Stimulated activated effector memory CD8-positive, alpha-beta T cell treated with anti-CD3 and anti-CD28 coated beads, Interleukin-12 subunit alpha, Interleukin-12 subunit beta, amount 100 ng/mL, for 72 hours (primary cell): ENCODE results near the gene FAM228A.
"Not testable (repeated sequence)": the region's sequence is repeated elsewhere in the genome, so short reads cannot be mapped to it uniquely, and the experiment has no call there.

ENCODE experiments used
- ATAC-seq: fragments of 150-1000 bp; cut with Tn5 transposase; 2 replicates; pipeline ENCODE4 v1.10.0; 2021
- DNase-seq, 2 donors: peaks; one replicate each; pipeline ENCODE4 v3.0.0; 2021 to 2022; ENCODE audit warnings: low spot score in 2 of 2
- H3K27ac Mint-ChIP-seq: one replicate; pipeline ENCODE4 v1.8.0; 2022; ENCODE audit warnings: mild to moderate bottlenecking, mixed read lengths
- H3K36me3 Mint-ChIP-seq: one replicate; pipeline ENCODE4 v1.8.0; 2022; ENCODE audit warnings: mild to moderate bottlenecking, mixed read lengths
- H3K4me1 Mint-ChIP-seq: one replicate; pipeline ENCODE4 v1.8.0; 2022; ENCODE audit warnings: mixed read lengths
- H3K4me3 Mint-ChIP-seq: one replicate; pipeline ENCODE4 v1.8.0; 2022; ENCODE audit warnings: mild to moderate bottlenecking, mixed read lengths
- H3K9me3 Mint-ChIP-seq: one replicate; pipeline ENCODE4 v1.8.0; 2022; ENCODE audit warnings: mixed read lengths

FAM228A gene

GRCh38 chr2:24176326-24176725, 1.5 kb downstream of the FAM228A start:
- Mint-ChIP-seq H3K36me3 (no peaks in the 10 kb centered on the region), H3K4me3 (no peak overlapping the region), H3K27ac (no peak overlapping the region), H3K9me3 (no peaks in the 10 kb centered on the region), H3K4me1 (no peaks in the 10 kb centered on the region)
- ATAC-seq (no peak), DNase-seq (no peak)

- ATAC-seq (no peak), DNase-seq (no peak)
- H3K4me1 Mint-ChIP-seq, result no peaks in the 10 kb centered on the region
- H3K27ac Mint-ChIP-seq, result no peak overlapping the region
- no peaks in the 10 kb centered on the region for H3K9me3 Mint-ChIP-seq
- no peaks in the 10 kb centered on the region for H3K36me3 Mint-ChIP-seq
- H3K4me3 Mint-ChIP-seq, result no peak overlapping the region
These were observed 4.8 kb downstream of the FAM228A start for GRCh38 chr2:24179683-24180082.

- Mint-ChIP-seq H3K27ac (no peak overlapping the region), H3K4me1 (no peaks in the 10 kb centered on the region), H3K36me3 (no peaks in the 10 kb centered on the region), H3K9me3 (no peaks in the 10 kb centered on the region), H3K4me3 (no peak overlapping the region)
- no peak for ATAC-seq
- no peak for DNase-seq
These were observed 7.0 kb downstream of the FAM228A start for GRCh38 chr2:24181849-24182248.

GRCh38 chr2:24182507-24182906, 7.7 kb downstream of the FAM228A start:
- no peak for ATAC-seq
- Mint-ChIP-seq H3K9me3 (no peaks in the 10 kb centered on the region), H3K4me3 (no peak overlapping the region)

GRCh38 chr2:24183366-24184069, 8.7 kb downstream of the FAM228A start:
- no peaks in the 10 kb centered on the region for H3K36me3 Mint-ChIP-seq
- H3K9me3 Mint-ChIP-seq, result no peaks in the 10 kb centered on the region
- H3K4me1 Mint-ChIP-seq, result no peaks in the 10 kb centered on the region
- ATAC-seq, result no peak
- no peak overlapping the region for H3K4me3 Mint-ChIP-seq
- no peak overlapping the region for H3K27ac Mint-ChIP-seq
- no peak for DNase-seq

More at GRCh38 chr2:24182507-24182906, 7.7 kb downstream of the FAM228A start:
- DNase-seq, result no peak
- Mint-ChIP-seq H3K27ac (no peak overlapping the region), H3K36me3 (no peaks in the 10 kb centered on the region), H3K4me1 (no peaks in the 10 kb centered on the region)

- H3K36me3 Mint-ChIP-seq, result no peaks in the 10 kb centered on the region
- no peak overlapping the region for H3K4me3 Mint-ChIP-seq
- H3K27ac Mint-ChIP-seq, result no peak overlapping the region
- DNase-seq (no peak), ATAC-seq (no peak)
- no peaks in the 10 kb centered on the region for H3K4me1 Mint-ChIP-seq
- H3K9me3 Mint-ChIP-seq, result no peaks in the 10 kb centered on the region
These were observed 14.7 kb downstream of the FAM228A start for GRCh38 chr2:24189551-24189950.

- Mint-ChIP-seq H3K4me1 (no peaks in the 10 kb centered on the region), H3K36me3 (no peaks in the 10 kb centered on the region), H3K9me3 (no peaks in the 10 kb centered on the region), H3K27ac (no peak overlapping the region), H3K4me3 (no peak overlapping the region)
- DNase-seq, result no peak
- no peak for ATAC-seq
These were observed 15.7 kb downstream of the FAM228A start for GRCh38 chr2:24190503-24190902.

GRCh38 chr2:24191156-24191555, 16.3 kb downstream of the FAM228A start:
- no peaks in the 10 kb centered on the region for H3K36me3 Mint-ChIP-seq
- ATAC-seq, result no peak
- DNase-seq, result no peak
- no peak overlapping the region for H3K27ac Mint-ChIP-seq
- no peaks in the 10 kb centered on the region for H3K4me1 Mint-ChIP-seq
- no peaks in the 10 kb centered on the region for H3K9me3 Mint-ChIP-seq
- no peak overlapping the region for H3K4me3 Mint-ChIP-seq

- no peak for DNase-seq
These were observed 17.0 kb downstream of the FAM228A start for GRCh38 chr2:24191848-24192247.

GRCh38 chr2:24197213-24197612, 22.4 kb downstream of the FAM228A start:
- DNase-seq, H3K9me3 Mint-ChIP-seq, H3K36me3 Mint-ChIP-seq, H3K4me3 Mint-ChIP-seq, H3K27ac Mint-ChIP-seq, H3K4me1 Mint-ChIP-seq, ATAC-seq: not testable (repeated sequence)

More at GRCh38 chr2:24191848-24192247, 17.0 kb downstream of the FAM228A start:
- Mint-ChIP-seq H3K4me1 (no peaks in the 10 kb centered on the region), H3K9me3 (peaks cover 2% of the 10 kb centered on the region), H3K27ac (no peak overlapping the region), H3K36me3 (no peaks in the 10 kb centered on the region), H3K4me3 (no peak overlapping the region)
- ATAC-seq, result no peak

- ATAC-seq, result no peak
- Mint-ChIP-seq H3K4me3 (no peak overlapping the region), H3K27ac (peak overlapping the region; percentile 81), H3K9me3 (peaks cover 4% of the 10 kb centered on the region), H3K36me3 (peaks cover 29% of the 10 kb centered on the region), H3K4me1 (no peaks in the 10 kb centered on the region)
- DNase-seq, result no peak
These were observed 25.2 kb downstream of the FAM228A start for GRCh38 chr2:24199968-24200590.

GRCh38 chr2:24200799-24201198, 25.9 kb downstream of the FAM228A start:
- H3K4me1 Mint-ChIP-seq, result no peaks in the 10 kb centered on the region
- DNase-seq (no peak), ATAC-seq (no peak)
- H3K36me3 Mint-ChIP-seq, result peaks cover 32% of the 10 kb centered on the region
- peaks cover 4% of the 10 kb centered on the region for H3K9me3 Mint-ChIP-seq
- no peak overlapping the region for H3K27ac Mint-ChIP-seq
- no peak overlapping the region for H3K4me3 Mint-ChIP-seq

GRCh38 chr2:24203029-24203786, 28.4 kb downstream of the FAM228A start:
- Mint-ChIP-seq H3K9me3 (no peaks in the 10 kb centered on the region), H3K27ac (no peak overlapping the region), H3K36me3 (peaks cover 52% of the 10 kb centered on the region), H3K4me1 (no peaks in the 10 kb centered on the region), H3K4me3 (no peak overlapping the region)
- no peak for ATAC-seq
- no peak for DNase-seq

- H3K4me1 Mint-ChIP-seq, result no peaks in the 10 kb centered on the region
- no peak overlapping the region for H3K4me3 Mint-ChIP-seq
- no peak for ATAC-seq
- H3K9me3 Mint-ChIP-seq, result no peaks in the 10 kb centered on the region
- no peak overlapping the region for H3K27ac Mint-ChIP-seq
- no peak for DNase-seq
- H3K36me3 Mint-ChIP-seq, result peaks cover 58% of the 10 kb centered on the region
These were observed 28.9 kb downstream of the FAM228A start for GRCh38 chr2:24203787-24204150.

GRCh38 chr2:24204505-24204904, 29.7 kb downstream of the FAM228A start:
- no peaks in the 10 kb centered on the region for H3K4me1 Mint-ChIP-seq
- ATAC-seq (no peak), DNase-seq (no peak)
- H3K36me3 Mint-ChIP-seq, result peaks cover 65% of the 10 kb centered on the region
- no peaks in the 10 kb centered on the region for H3K9me3 Mint-ChIP-seq
- no peak overlapping the region for H3K4me3 Mint-ChIP-seq
- no peak overlapping the region for H3K27ac Mint-ChIP-seq

GRCh38 chr2:24205131-24205530, 30.3 kb downstream of the FAM228A start:
- no peaks in the 10 kb centered on the region for H3K4me1 Mint-ChIP-seq
- H3K36me3 Mint-ChIP-seq, result peaks cover 71% of the 10 kb centered on the region
- no peak overlapping the region for H3K4me3 Mint-ChIP-seq
- peak overlapping the region; percentile 53 for H3K27ac Mint-ChIP-seq
- no peaks in the 10 kb centered on the region for H3K9me3 Mint-ChIP-seq
- DNase-seq (no peak), ATAC-seq (no peak)
